Measurements from ENCODE around the gene RIN3. TPM values are rescaled to one million over a fixed set of nuclear protein-coding genes. Genes with fewer than 3 reads are reported as not detected.

The RIN3 gene
- total and polyA plus RNA-seq, 4 donors, result 5.0 to 15.6 (median 9.0) TPM

- no peaks in the 10 kb centered on the region for H3K36me3 ChIP-seq (ENCODE audit: control insufficient read depth in 4 of 4, insufficient read depth in 3 of 4, low read depth in 1 of 4, low read length in 3 of 4)
- no peak for DNase-seq (ENCODE audit: low spot score)
- 92% methylated on average over 15 of the region's 15 CpGs for WGBS
- peaks cover 0 to 3% (median 0%) of the 10 kb centered on the region in 4 donors for H3K9me3 ChIP-seq (ENCODE audit: control insufficient read depth in 4 of 4, low read length in 3 of 4)
- no peak overlapping the region for H3K27ac ChIP-seq (ENCODE audit: low read depth in 1 of 2, low read length in 2 of 2)
- H3K27me3 ChIP-seq (ENCODE audit: control insufficient read depth in 4 of 4, insufficient read depth in 4 of 4, low read length in 3 of 4), result no peaks in the 10 kb centered on the region
- H3K4me3 ChIP-seq (ENCODE audit: low read depth in 1 of 3, low read length in 3 of 3), result no peak overlapping the region
- TF ChIP-seq HNF4A (conservative IDR thresholded peaks at IDR 0.05), result no peak
- no peak for TF ChIP-seq FOXA1 (IDR thresholded peaks at IDR 0.05)
- TF ChIP-seq EGR1 (IDR thresholded peaks at IDR 0.05; ENCODE audit: low read depth in 2 of 2), result no peak
- no peak for TF ChIP-seq TAF1 (conservative IDR thresholded peaks at IDR 0.05)
- TF ChIP-seq RXRA (IDR thresholded peaks at IDR 0.05), result no peak
- no peak for TF ChIP-seq NR2F2 (IDR thresholded peaks at IDR 0.05)
- TF ChIP-seq, protein P1, sequence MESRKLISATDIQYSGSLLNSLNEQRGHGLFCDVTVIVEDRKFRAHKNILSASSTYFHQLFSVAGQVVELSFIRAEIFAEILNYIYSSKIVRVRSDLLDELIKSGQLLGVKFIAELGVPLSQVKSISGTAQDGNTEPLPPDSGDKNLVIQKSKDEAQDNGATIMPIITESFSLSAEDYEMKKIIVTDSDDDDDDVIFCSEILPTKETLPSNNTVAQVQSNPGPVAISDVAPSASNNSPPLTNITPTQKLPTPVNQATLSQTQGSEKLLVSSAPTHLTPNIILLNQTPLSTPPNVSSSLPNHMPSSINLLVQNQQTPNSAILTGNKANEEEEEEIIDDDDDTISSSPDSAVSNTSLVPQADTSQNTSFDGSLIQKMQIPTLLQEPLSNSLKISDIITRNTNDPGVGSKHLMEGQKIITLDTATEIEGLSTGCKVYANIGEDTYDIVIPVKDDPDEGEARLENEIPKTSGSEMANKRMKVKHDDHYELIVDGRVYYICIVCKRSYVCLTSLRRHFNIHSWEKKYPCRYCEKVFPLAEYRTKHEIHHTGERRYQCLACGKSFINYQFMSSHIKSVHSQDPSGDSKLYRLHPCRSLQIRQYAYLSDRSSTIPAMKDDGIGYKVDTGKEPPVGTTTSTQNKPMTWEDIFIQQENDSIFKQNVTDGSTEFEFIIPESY (IDR thresholded peaks at IDR 0.05), result no peak
- no peak for TF ChIP-seq RAD21 (IDR thresholded peaks at IDR 0.05)
- TF ChIP-seq, protein P2, sequence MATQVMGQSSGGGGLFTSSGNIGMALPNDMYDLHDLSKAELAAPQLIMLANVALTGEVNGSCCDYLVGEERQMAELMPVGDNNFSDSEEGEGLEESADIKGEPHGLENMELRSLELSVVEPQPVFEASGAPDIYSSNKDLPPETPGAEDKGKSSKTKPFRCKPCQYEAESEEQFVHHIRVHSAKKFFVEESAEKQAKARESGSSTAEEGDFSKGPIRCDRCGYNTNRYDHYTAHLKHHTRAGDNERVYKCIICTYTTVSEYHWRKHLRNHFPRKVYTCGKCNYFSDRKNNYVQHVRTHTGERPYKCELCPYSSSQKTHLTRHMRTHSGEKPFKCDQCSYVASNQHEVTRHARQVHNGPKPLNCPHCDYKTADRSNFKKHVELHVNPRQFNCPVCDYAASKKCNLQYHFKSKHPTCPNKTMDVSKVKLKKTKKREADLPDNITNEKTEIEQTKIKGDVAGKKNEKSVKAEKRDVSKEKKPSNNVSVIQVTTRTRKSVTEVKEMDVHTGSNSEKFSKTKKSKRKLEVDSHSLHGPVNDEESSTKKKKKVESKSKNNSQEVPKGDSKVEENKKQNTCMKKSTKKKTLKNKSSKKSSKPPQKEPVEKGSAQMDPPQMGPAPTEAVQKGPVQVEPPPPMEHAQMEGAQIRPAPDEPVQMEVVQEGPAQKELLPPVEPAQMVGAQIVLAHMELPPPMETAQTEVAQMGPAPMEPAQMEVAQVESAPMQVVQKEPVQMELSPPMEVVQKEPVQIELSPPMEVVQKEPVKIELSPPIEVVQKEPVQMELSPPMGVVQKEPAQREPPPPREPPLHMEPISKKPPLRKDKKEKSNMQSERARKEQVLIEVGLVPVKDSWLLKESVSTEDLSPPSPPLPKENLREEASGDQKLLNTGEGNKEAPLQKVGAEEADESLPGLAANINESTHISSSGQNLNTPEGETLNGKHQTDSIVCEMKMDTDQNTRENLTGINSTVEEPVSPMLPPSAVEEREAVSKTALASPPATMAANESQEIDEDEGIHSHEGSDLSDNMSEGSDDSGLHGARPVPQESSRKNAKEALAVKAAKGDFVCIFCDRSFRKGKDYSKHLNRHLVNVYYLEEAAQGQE (IDR thresholded peaks at IDR 0.05), result no peak
- no peak for TF ChIP-seq YY1 (IDR thresholded peaks at IDR 0.05)
- TF ChIP-seq CTCF (IDR thresholded peaks at IDR 0.05; ENCODE audit: low read depth, low read length, missing input control), result no peak
- no peak for TF ChIP-seq MAX (IDR thresholded peaks at IDR 0.05)
- no peak for TF ChIP-seq ATF3 (IDR thresholded peaks at IDR 0.05)
- no peak for TF ChIP-seq HNF4G (IDR thresholded peaks at IDR 0.05)
- TF ChIP-seq JUND (IDR thresholded peaks at IDR 0.05), result no peak
- TF ChIP-seq GABPA (IDR thresholded peaks at IDR 0.05 in 1 of 2, conservative IDR thresholded peaks at IDR 0.05 in 1 of 2), result no peak
- no peak for TF ChIP-seq SP1 (IDR thresholded peaks at IDR 0.05)
- TF ChIP-seq FOXA2 (IDR thresholded peaks at IDR 0.05), result no peak
- peaks cover 0 to 4% (median 0%) of the 10 kb centered on the region in 4 donors for H3K4me1 ChIP-seq (ENCODE audit: control insufficient read depth in 4 of 4, insufficient read depth in 4 of 4, low read length in 3 of 4)
- H3K9ac ChIP-seq (ENCODE audit: low read depth in 1 of 2, low read length in 2 of 2), result no peak overlapping the region
Observed at GRCh38 chr14:92632546-92633273, 119.1 kb downstream of the RIN3 start.

All from liver (tissue), 9 donors.